K562 (cell line): Measurements from ENCODE around the gene RAE1. TPM values are rescaled to one million over a fixed set of nuclear protein-coding genes. Genes with fewer than 3 reads are reported as not detected.
A peak's percentile ranks its signal among the peaks of the same experiment; 100 is the strongest.

Source experiments
- CBFA2T3 ChIP-seq: fragments of 450-650 bp; IDR thresholded peaks from 2 replicates; pipeline ENCODE4 v1.6.1; 2017
- FIP1L1 ChIP-seq: fragments of 200-400 bp; formaldehyde crosslinking; IDR thresholded peaks from 2 replicates; pipeline ENCODE4 v1.6.1; 2018; ENCODE audit warnings: mild to moderate bottlenecking, low read depth, low read length; ENCODE audit not compliant: poor library complexity, severe bottlenecking
- MTA2 ChIP-seq: fragments of 450-650 bp; IDR thresholded peaks from 2 replicates; pipeline ENCODE4 v1.6.1; 2016; ENCODE audit warnings: low read depth
- NFIC ChIP-seq: fragments of 450-650 bp; IDR thresholded peaks from 2 replicates; pipeline ENCODE4 v1.6.1; 2017; ENCODE audit warnings: mild to moderate bottlenecking, inconsistent platforms
- PKNOX1 ChIP-seq: fragments of 450-650 bp; IDR thresholded peaks from 2 replicates; pipeline ENCODE4 v1.6.1; 2016
- RBFOX2 ChIP-seq: fragments of 200-400 bp; formaldehyde crosslinking; IDR thresholded peaks from 2 replicates; pipeline ENCODE4 v1.6.1; 2017; ENCODE audit warnings: low read depth, mild to moderate bottlenecking, low read length, moderate library complexity
- SRSF1 ChIP-seq: fragments of 200-400 bp; formaldehyde crosslinking; IDR thresholded peaks from 2 replicates; pipeline ENCODE4 v1.6.1; 2017; ENCODE audit warnings: mild to moderate bottlenecking, low read depth, low read length, moderate library complexity
- VEZF1 ChIP-seq: fragments of 200-800 bp; sonication (Bioruptor generic); IDR thresholded peaks from 2 replicates; pipeline ENCODE4 v1.6.1; 2017; ENCODE audit warnings: missing genetic modification characterization, missing compliant biosample characterization
- ZBTB11 ChIP-seq, 3 experiments: fragments of 200-800 bp in 1 of 3; fragments of 250-450 bp in 1 of 3; fragments of 450-650 bp in 1 of 3; sonication (Bioruptor Pico) in 1 of 3; sonication (Bioruptor generic) in 1 of 3; formaldehyde crosslinking in 1 of 3; IDR thresholded peaks; 2 replicates each; pipeline versions ENCODE4 v1.6.1 to v1.8.0; 2016 to 2022; ENCODE audit warnings: mild to moderate bottlenecking in 2 of 3, missing genetic modification characterization in 2 of 3, missing compliant biosample characterization in 1 of 3, moderate library complexity in 1 of 3
- polyA plus RNA-seq, 8 experiments: library from polyadenylated mRNA; depleted of rRNA in 4 of 8; stranded (reverse) in 5 of 8; unstranded in 3 of 8; fragments of >200 nt; fragmentation: Nextera tagmentation in 2 of 8; fragmentation: Illumina TruSeq in 1 of 8; extraction: Ambion mirVana in 2 of 8; extraction: Trizol in 1 of 8; gene quantifications; 2 replicates each; pipeline versions ENCODE4 v1.2.1 to v1.2.3, GENCODE V29; 2011 to 2014; ENCODE audit warnings: inconsistent platforms in 1 of 8, missing spikeins in 1 of 8
- total RNA-seq, 7 experiments: library from RNA; depleted of rRNA in 6 of 7; stranded (reverse); fragments of >200 nt in 6 of 7; fragmentation: Illumina TruSeq in 2 of 7; extraction: Trizol in 2 of 7; gene quantifications; 2 replicates each; pipeline versions ENCODE4 v1.2.1 to v1.2.3, GENCODE V29; 2011 to 2021; ENCODE audit warnings: low replicate concordance in 1 of 7
- TF ChIP-seq, protein P1 (sequence below), 2 experiments: fragments of 150-350 bp in 1 of 2; IDR thresholded peaks; 2 replicates each; pipeline ENCODE4 v1.6.1; 2012 to 2016; ENCODE audit warnings: low read depth in 2 of 2, low read length in 2 of 2, mild to moderate bottlenecking in 1 of 2, moderate library complexity in 1 of 2
- TF ChIP-seq, protein P2 (sequence below): sonication (generic); formaldehyde crosslinking; IDR thresholded peaks from 2 replicates; pipeline ENCODE4 v1.8.0; 2022; ENCODE audit warnings: mild to moderate bottlenecking, missing genetic modification reagents

Gene RAE1
- total and polyA plus RNA-seq, 9 of the 15 experiments (the other 6 are each of a cell fraction or from before 2014, with no cell fraction given) = 33.7 to 248 (median 77.7) TPM

GRCh38 chr20:57392512-57393271, 41.6 kb downstream of the RAE1 start (continued):
- TF ChIP-seq, protein P1, sequence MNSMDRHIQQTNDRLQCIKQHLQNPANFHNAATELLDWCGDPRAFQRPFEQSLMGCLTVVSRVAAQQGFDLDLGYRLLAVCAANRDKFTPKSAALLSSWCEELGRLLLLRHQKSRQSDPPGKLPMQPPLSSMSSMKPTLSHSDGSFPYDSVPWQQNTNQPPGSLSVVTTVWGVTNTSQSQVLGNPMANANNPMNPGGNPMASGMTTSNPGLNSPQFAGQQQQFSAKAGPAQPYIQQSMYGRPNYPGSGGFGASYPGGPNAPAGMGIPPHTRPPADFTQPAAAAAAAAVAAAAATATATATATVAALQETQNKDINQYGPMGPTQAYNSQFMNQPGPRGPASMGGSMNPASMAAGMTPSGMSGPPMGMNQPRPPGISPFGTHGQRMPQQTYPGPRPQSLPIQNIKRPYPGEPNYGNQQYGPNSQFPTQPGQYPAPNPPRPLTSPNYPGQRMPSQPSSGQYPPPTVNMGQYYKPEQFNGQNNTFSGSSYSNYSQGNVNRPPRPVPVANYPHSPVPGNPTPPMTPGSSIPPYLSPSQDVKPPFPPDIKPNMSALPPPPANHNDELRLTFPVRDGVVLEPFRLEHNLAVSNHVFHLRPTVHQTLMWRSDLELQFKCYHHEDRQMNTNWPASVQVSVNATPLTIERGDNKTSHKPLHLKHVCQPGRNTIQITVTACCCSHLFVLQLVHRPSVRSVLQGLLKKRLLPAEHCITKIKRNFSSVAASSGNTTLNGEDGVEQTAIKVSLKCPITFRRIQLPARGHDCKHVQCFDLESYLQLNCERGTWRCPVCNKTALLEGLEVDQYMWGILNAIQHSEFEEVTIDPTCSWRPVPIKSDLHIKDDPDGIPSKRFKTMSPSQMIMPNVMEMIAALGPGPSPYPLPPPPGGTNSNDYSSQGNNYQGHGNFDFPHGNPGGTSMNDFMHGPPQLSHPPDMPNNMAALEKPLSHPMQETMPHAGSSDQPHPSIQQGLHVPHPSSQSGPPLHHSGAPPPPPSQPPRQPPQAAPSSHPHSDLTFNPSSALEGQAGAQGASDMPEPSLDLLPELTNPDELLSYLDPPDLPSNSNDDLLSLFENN (IDR thresholded peaks at IDR 0.05; ENCODE audit: low read depth in 2 of 2, low read length in 2 of 2) = no peak
- TF ChIP-seq ZBTB11 (CRISPR knock-in tag; IDR thresholded peaks at IDR 0.05) = no peak
- peak; percentile 16; the same call in 1 of the 2 replicates for TF ChIP-seq PKNOX1
- TF ChIP-seq, protein P2, sequence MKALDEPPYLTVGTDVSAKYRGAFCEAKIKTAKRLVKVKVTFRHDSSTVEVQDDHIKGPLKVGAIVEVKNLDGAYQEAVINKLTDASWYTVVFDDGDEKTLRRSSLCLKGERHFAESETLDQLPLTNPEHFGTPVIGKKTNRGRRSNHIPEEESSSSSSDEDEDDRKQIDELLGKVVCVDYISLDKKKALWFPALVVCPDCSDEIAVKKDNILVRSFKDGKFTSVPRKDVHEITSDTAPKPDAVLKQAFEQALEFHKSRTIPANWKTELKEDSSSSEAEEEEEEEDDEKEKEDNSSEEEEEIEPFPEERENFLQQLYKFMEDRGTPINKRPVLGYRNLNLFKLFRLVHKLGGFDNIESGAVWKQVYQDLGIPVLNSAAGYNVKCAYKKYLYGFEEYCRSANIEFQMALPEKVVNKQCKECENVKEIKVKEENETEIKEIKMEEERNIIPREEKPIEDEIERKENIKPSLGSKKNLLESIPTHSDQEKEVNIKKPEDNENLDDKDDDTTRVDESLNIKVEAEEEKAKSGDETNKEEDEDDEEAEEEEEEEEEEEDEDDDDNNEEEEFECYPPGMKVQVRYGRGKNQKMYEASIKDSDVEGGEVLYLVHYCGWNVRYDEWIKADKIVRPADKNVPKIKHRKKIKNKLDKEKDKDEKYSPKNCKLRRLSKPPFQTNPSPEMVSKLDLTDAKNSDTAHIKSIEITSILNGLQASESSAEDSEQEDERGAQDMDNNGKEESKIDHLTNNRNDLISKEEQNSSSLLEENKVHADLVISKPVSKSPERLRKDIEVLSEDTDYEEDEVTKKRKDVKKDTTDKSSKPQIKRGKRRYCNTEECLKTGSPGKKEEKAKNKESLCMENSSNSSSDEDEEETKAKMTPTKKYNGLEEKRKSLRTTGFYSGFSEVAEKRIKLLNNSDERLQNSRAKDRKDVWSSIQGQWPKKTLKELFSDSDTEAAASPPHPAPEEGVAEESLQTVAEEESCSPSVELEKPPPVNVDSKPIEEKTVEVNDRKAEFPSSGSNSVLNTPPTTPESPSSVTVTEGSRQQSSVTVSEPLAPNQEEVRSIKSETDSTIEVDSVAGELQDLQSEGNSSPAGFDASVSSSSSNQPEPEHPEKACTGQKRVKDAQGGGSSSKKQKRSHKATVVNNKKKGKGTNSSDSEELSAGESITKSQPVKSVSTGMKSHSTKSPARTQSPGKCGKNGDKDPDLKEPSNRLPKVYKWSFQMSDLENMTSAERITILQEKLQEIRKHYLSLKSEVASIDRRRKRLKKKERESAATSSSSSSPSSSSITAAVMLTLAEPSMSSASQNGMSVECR (CRISPR knock-in tag) = peak; percentile 57; the same call in 1 of the 2 replicates
- TF ChIP-seq VEZF1 (CRISPR knock-in tag) = peak; percentile 84
- TF ChIP-seq NFIC = no peak
- peak; percentile 43 for TF ChIP-seq FIP1L1
- TF ChIP-seq CBFA2T3 = 0 out of 2 replicates have a peak, but pooled peaks have one; percentile 5
- no peak for TF ChIP-seq MTA2
- TF ChIP-seq RBFOX2 = peak; percentile 61
- TF ChIP-seq SRSF1 = no peak
